H9 (cell line): ENCODE data around the gene HLX. TPM values are rescaled to one million over a fixed set of nuclear protein-coding genes. Genes with fewer than 3 reads are reported as not detected.

ENCODE experiments used
- DNase-seq: peaks from one replicate; pipeline ENCODE4 v3.0.0-alpha.2; 2017
- H2AFZ ChIP-seq: one replicate; pipeline ENCODE4 v1.6.1; 2013; ENCODE audit warnings: mild to moderate bottlenecking, low read length, control low read depth, moderate library complexity
- H2AK5ac ChIP-seq: 2 replicates; pipeline ENCODE4 v1.6.1; 2013; ENCODE audit warnings: low read length, control low read depth, mixed read lengths; ENCODE audit not compliant: insufficient read length
- H2BK120ac ChIP-seq: one replicate; pipeline ENCODE4 v1.6.1; 2013; ENCODE audit warnings: low read depth, mild to moderate bottlenecking, low read length, control low read depth, inconsistent platforms; ENCODE audit not compliant: poor library complexity, severe bottlenecking
- H2BK12ac ChIP-seq: 2 replicates; pipeline ENCODE4 v1.6.1; 2013; ENCODE audit warnings: low read length, control low read depth, mixed read lengths, low read depth; ENCODE audit not compliant: insufficient read length
- H2BK15ac ChIP-seq: 2 replicates; pipeline ENCODE4 v1.6.1; 2013; ENCODE audit warnings: low read depth, low read length, control low read depth
- H2BK20ac ChIP-seq: one replicate; pipeline ENCODE4 v1.6.1; 2013; ENCODE audit warnings: low read depth, mild to moderate bottlenecking, low read length, control low read depth, inconsistent platforms; ENCODE audit not compliant: poor library complexity, severe bottlenecking
- H2BK5ac ChIP-seq: 2 replicates; pipeline ENCODE4 v1.6.1; 2013; ENCODE audit warnings: low read length, control low read depth, mixed read lengths; ENCODE audit not compliant: insufficient read length
- H3K14ac ChIP-seq: 2 replicates; pipeline ENCODE4 v1.6.1; 2013; ENCODE audit warnings: low read length, control low read depth; ENCODE audit not compliant: insufficient read depth
- H3K18ac ChIP-seq: 2 replicates; pipeline ENCODE4 v1.6.1; 2013; ENCODE audit warnings: low read depth, mild to moderate bottlenecking, mixed read lengths, low read length, control low read depth; ENCODE audit not compliant: insufficient read length
- H3K23ac ChIP-seq: 2 replicates; pipeline ENCODE4 v1.6.1; 2013; ENCODE audit warnings: low read length, control low read depth, mixed read lengths, low read depth; ENCODE audit not compliant: insufficient read length
- H3K23me2 ChIP-seq: 2 replicates; pipeline ENCODE4 v1.6.1; 2013; ENCODE audit warnings: low read depth, mild to moderate bottlenecking, mixed read lengths, low read length, control low read depth; ENCODE audit not compliant: insufficient read length, poor library complexity, severe bottlenecking
- H3K27ac ChIP-seq: 2 replicates; pipeline ENCODE4 v1.5.1; 2013; ENCODE audit warnings: low read length, control low read depth, mixed read lengths, low read depth; ENCODE audit not compliant: insufficient read length
- H3K27me3 ChIP-seq: 2 replicates; pipeline ENCODE4 v1.6.1; 2013; ENCODE audit warnings: low read length, control low read depth, inconsistent platforms; ENCODE audit not compliant: insufficient read depth
- H3K4ac ChIP-seq: 2 replicates; pipeline ENCODE4 v1.6.1; 2013; ENCODE audit warnings: low read depth, mild to moderate bottlenecking, control low read depth, inconsistent platforms, low read length, moderate library complexity
- H3K4me1 ChIP-seq: 2 replicates; pipeline ENCODE4 v1.6.1; 2013; ENCODE audit warnings: low read length, control low read depth, inconsistent platforms; ENCODE audit not compliant: insufficient read depth
- H3K4me2 ChIP-seq: 2 replicates; pipeline ENCODE4 v1.6.1; 2013; ENCODE audit warnings: low read length, control low read depth, mixed read lengths; ENCODE audit not compliant: insufficient read length, insufficient read depth
- H3K56ac ChIP-seq: 2 replicates; pipeline ENCODE4 v1.6.1; 2013; ENCODE audit warnings: low read depth, mild to moderate bottlenecking, mixed read lengths, low read length, control low read depth; ENCODE audit not compliant: insufficient read length
- H3K79me1 ChIP-seq: 2 replicates; pipeline ENCODE4 v1.6.1; 2013; ENCODE audit warnings: low read depth, mild to moderate bottlenecking, moderate library complexity, low read length, control low read depth, inconsistent platforms; ENCODE audit not compliant: insufficient read depth, poor library complexity, severe bottlenecking
- H3K79me2 ChIP-seq: 2 replicates; pipeline ENCODE4 v1.6.1; 2013; ENCODE audit warnings: low read length, control low read depth, inconsistent platforms; ENCODE audit not compliant: insufficient read depth
- H3K9ac ChIP-seq: 2 replicates; pipeline ENCODE4 v1.6.1; 2013; ENCODE audit warnings: low read length, control low read depth, mixed read lengths; ENCODE audit not compliant: insufficient read length; ENCODE audit errors: extremely low read depth
- H3K9me3 ChIP-seq: one replicate; pipeline ENCODE4 v1.6.1; 2013; ENCODE audit warnings: low read depth, low read length, inconsistent platforms; ENCODE audit not compliant: control insufficient read depth
- H3T11ph ChIP-seq: one replicate; pipeline ENCODE4 v1.6.1; 2013; ENCODE audit warnings: mild to moderate bottlenecking, low read length, control low read depth, inconsistent platforms
- H4K20me1 ChIP-seq: one replicate; pipeline ENCODE4 v1.6.1; 2013; ENCODE audit not compliant: control insufficient read depth, insufficient read length, insufficient read depth
- H4K5ac ChIP-seq: 2 replicates; pipeline ENCODE4 v1.6.1; 2013; ENCODE audit warnings: low read depth, mild to moderate bottlenecking, mixed read lengths, low read length, control low read depth; ENCODE audit not compliant: insufficient read length
- H4K8ac ChIP-seq: replicated peaks from 2 replicates; pipeline ENCODE4 v1.6.1; 2013; ENCODE audit warnings: low read length, control low read depth, mixed read lengths, low read depth; ENCODE audit not compliant: insufficient read length
- H4K91ac ChIP-seq: 2 replicates; pipeline ENCODE4 v1.6.1; 2013; ENCODE audit warnings: low read depth, mild to moderate bottlenecking, moderate library complexity, mixed read lengths, low read length, control low read depth; ENCODE audit not compliant: insufficient read length
- H3K27ac Mint-ChIP-seq, 3 experiments: 2 replicates in 2 of 3; 3 replicates in 1 of 3; pipeline ENCODE4 v1.8.0; 2020 to 2021; ENCODE audit warnings: mixed read lengths in 3 of 3, mild to moderate bottlenecking in 1 of 3, moderate library complexity in 1 of 3
- H3K27me3 Mint-ChIP-seq: 2 replicates; pipeline ENCODE4 v1.8.0; 2021; ENCODE audit warnings: low read depth, mild to moderate bottlenecking, moderate library complexity, mixed read lengths
- H3K36me3 Mint-ChIP-seq, 3 experiments: 2 replicates in 2 of 3; 3 replicates in 1 of 3; pipeline ENCODE4 v1.8.0; 2020 to 2021; ENCODE audit warnings: low read depth in 3 of 3, mixed read lengths in 3 of 3; ENCODE audit not compliant: insufficient read depth in 1 of 3
- H3K4me1 Mint-ChIP-seq, 2 experiments: 2 replicates each; pipeline ENCODE4 v1.8.0; 2020; ENCODE audit warnings: mixed read lengths in 2 of 2
- H3K4me3 Mint-ChIP-seq, 2 experiments: 2 replicates in 1 of 2; 3 replicates in 1 of 2; pipeline ENCODE4 v1.8.0; 2020 to 2021; ENCODE audit warnings: mild to moderate bottlenecking in 2 of 2, mixed read lengths in 2 of 2, moderate library complexity in 1 of 2
- H3K9me3 Mint-ChIP-seq, 2 experiments: 2 replicates in 1 of 2; 3 replicates in 1 of 2; pipeline ENCODE4 v1.8.0; 2020; ENCODE audit warnings: mild to moderate bottlenecking in 2 of 2, mixed read lengths in 2 of 2, moderate library complexity in 1 of 2
- CTCF ChIP-seq: fragments of 200-600 bp; sonication (generic); conservative IDR thresholded peaks from 3 replicates; pipeline ENCODE4 v1.8.0; 2021; ENCODE audit warnings: antibody characterized with exemption, mild to moderate bottlenecking
- WGBS: extraction: QIAGEN DNeasy Blood & Tissue Kit; methylation state at CpG from one replicate; pipeline ENCODE4 v1.1.7; 2013; ENCODE audit warnings: missing lambda C conversion rate, low lambda C conversion rate, mixed read lengths; ENCODE audit not compliant: insufficient read length; ENCODE audit errors: extremely low coverage; 5-methylcytosine and 5-hydroxymethylcytosine counted together
- total RNA-seq: library from RNA; stranded (reverse); gene quantifications from 2 replicates; pipeline ENCODE4 v1.2.1, GENCODE V29; 2021

HLX gene
- total RNA-seq, 1 experiment from 2014 or later: 0.37 TPM

- Histone ChIP-seq H3K4ac (no peak overlapping the region), H4K5ac (no peak overlapping the region), H4K91ac (no peak overlapping the region), H2AFZ (no peak overlapping the region), H3K27ac (no peak overlapping the region), H4K8ac (no peak overlapping the region), H3K23ac (no peak overlapping the region), H2BK12ac (no peak overlapping the region), H3T11ph (no peak overlapping the region), H3K14ac (no peak overlapping the region), H3K9ac (no peak overlapping the region), H3K79me2 (no peaks in the 10 kb centered on the region), H3K27me3 (no peaks in the 10 kb centered on the region), H2AK5ac (no peak overlapping the region), H3K23me2 (no peaks in the 10 kb centered on the region), H3K79me1 (no peaks in the 10 kb centered on the region), H2BK5ac (no peak overlapping the region), H3K4me2 (no peak overlapping the region), H3K4me1 (no peaks in the 10 kb centered on the region), H4K20me1 (no peaks in the 10 kb centered on the region), H3K9me3 (no peaks in the 10 kb centered on the region), H2BK20ac (no peak overlapping the region), H2BK120ac (no peak overlapping the region), H2BK15ac (no peak overlapping the region), H3K18ac (no peak overlapping the region), H3K56ac (no peak overlapping the region)
- Mint-ChIP-seq H3K9me3 (no peaks in the 10 kb centered on the region), H3K27ac (no peak overlapping the region), H3K27me3 (no peaks in the 10 kb centered on the region), H3K4me1 (0 out of 4 replicates have a peak, but pooled peaks cover 0 to 3% of the 10 kb centered on the region in 2 experiments), H3K36me3 (no peaks in the 10 kb centered on the region), H3K4me3 (no peak overlapping the region)
- no peak for TF ChIP-seq CTCF
- no peak for DNase-seq
- no CpG with 5 or more reads among the region's 6 CpGs for whole genome bisulfite sequencing
Observed at GRCh38 chr1:220843481-220844011, 35.7 kb upstream of the HLX start.
